KMS-11 (cell line): ENCODE data around the gene RNF220.

Source experiments
- H2AFZ ChIP-seq: fragments of 200-600 bp; sonication (generic); 2 replicates; pipeline ENCODE4 v1.6.1; 2016; ENCODE audit warnings: antibody characterized with exemption, mixed run types, low read depth
- H3K27ac ChIP-seq: fragments of 200-600 bp; sonication (generic); 2 replicates; pipeline ENCODE4 v1.6.1; 2016; ENCODE audit warnings: mild to moderate bottlenecking, mixed run types
- H3K27me3 ChIP-seq: fragments of 200-600 bp; sonication (generic); 2 replicates; pipeline ENCODE4 v1.6.1; 2017; ENCODE audit warnings: mild to moderate bottlenecking, low read depth, mixed run types, moderate library complexity; ENCODE audit not compliant: insufficient read depth
- H3K36me3 ChIP-seq: fragments of 200-600 bp; sonication (generic); 2 replicates; pipeline ENCODE4 v1.6.1; 2017; ENCODE audit warnings: mild to moderate bottlenecking, mixed run types; ENCODE audit not compliant: insufficient read depth
- H3K4me1 ChIP-seq: fragments of 200-600 bp; sonication (generic); 2 replicates; pipeline ENCODE4 v1.6.1; 2016; ENCODE audit warnings: mild to moderate bottlenecking, low read depth, mixed run types; ENCODE audit not compliant: poor library complexity, severe bottlenecking
- H3K4me2 ChIP-seq: fragments of 200-600 bp; sonication (generic); 2 replicates; pipeline ENCODE4 v1.7.0; 2016; ENCODE audit warnings: mild to moderate bottlenecking, mixed run types
- H3K4me3 ChIP-seq: fragments of 200-600 bp; sonication (generic); IDR thresholded peaks from 2 replicates; pipeline ENCODE4 v1.6.1; 2017; ENCODE audit warnings: low read depth, low read length, mixed read lengths; ENCODE audit not compliant: insufficient read depth
- H3K79me2 ChIP-seq: fragments of 200-600 bp; sonication (generic); 2 replicates; pipeline ENCODE4 v1.6.1; 2016; ENCODE audit warnings: low read depth, mixed run types; ENCODE audit not compliant: insufficient read depth
- H3K9ac ChIP-seq: fragments of 200-600 bp; sonication (generic); 2 replicates; pipeline ENCODE4 v1.6.1; 2016; ENCODE audit warnings: mild to moderate bottlenecking, mixed run types
- H4K20me1 ChIP-seq: fragments of 200-600 bp; sonication (generic); 2 replicates; pipeline ENCODE4 v1.6.1; 2016; ENCODE audit warnings: mild to moderate bottlenecking, mixed run types; ENCODE audit not compliant: insufficient read depth
- TF ChIP-seq, protein P1 (sequence below): fragments of 200-600 bp; sonication (generic); conservative IDR thresholded peaks from 2 replicates; pipeline ENCODE4 v1.6.1; 2017; ENCODE audit warnings: low read depth, mild to moderate bottlenecking, antibody characterized with exemption, low read length, moderate library complexity, mixed read lengths

RNF220 gene

DNA sequence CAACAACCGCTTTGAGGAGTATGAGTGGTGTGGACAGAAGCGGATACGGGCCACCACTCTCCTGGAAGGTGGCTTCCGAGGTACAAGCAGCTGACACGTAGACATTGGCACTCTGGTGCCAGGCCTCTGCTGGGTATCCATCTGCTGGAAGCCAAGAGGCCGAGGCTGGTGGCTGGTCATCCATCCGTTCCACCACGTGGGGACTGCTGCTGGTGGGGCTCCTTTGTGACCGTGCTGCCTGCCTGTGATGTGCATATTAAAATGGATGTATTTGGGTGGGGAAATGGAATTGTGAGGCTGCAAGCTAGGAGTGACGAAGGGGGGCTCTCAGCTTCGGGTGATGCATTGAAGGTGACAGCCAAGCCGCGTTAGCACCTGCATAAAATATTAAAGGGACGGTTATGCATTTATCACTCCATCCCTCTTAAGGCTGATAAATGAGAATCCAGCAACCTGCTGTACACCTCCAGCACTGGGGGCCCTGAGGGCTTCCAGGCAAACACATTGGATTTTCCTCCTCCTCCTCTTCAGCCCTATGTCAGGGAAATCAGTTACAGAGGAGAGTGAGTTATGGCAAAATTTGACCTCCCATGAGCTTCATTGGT is 231.1 kb downstream of the RNF220 start:
- no peaks in the 10 kb centered on the region; the same call in 1 of the 2 replicates for H3K79me2 ChIP-seq
- no peak overlapping the region for H2AFZ ChIP-seq
- no peak overlapping the region for H3K27ac ChIP-seq
- peaks cover 8% of the 10 kb centered on the region for H3K4me1 ChIP-seq
- no peaks in the 10 kb centered on the region for H4K20me1 ChIP-seq
- TF ChIP-seq, protein P1, sequence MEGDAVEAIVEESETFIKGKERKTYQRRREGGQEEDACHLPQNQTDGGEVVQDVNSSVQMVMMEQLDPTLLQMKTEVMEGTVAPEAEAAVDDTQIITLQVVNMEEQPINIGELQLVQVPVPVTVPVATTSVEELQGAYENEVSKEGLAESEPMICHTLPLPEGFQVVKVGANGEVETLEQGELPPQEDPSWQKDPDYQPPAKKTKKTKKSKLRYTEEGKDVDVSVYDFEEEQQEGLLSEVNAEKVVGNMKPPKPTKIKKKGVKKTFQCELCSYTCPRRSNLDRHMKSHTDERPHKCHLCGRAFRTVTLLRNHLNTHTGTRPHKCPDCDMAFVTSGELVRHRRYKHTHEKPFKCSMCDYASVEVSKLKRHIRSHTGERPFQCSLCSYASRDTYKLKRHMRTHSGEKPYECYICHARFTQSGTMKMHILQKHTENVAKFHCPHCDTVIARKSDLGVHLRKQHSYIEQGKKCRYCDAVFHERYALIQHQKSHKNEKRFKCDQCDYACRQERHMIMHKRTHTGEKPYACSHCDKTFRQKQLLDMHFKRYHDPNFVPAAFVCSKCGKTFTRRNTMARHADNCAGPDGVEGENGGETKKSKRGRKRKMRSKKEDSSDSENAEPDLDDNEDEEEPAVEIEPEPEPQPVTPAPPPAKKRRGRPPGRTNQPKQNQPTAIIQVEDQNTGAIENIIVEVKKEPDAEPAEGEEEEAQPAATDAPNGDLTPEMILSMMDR, result no peak
- no peak overlapping the region for H3K9ac ChIP-seq
- no peaks in the 10 kb centered on the region for H3K27me3 ChIP-seq
- H3K4me3 ChIP-seq, result no peak overlapping the region
- H3K36me3 ChIP-seq, result no peaks in the 10 kb centered on the region
- no peak overlapping the region for H3K4me2 ChIP-seq

DNA sequence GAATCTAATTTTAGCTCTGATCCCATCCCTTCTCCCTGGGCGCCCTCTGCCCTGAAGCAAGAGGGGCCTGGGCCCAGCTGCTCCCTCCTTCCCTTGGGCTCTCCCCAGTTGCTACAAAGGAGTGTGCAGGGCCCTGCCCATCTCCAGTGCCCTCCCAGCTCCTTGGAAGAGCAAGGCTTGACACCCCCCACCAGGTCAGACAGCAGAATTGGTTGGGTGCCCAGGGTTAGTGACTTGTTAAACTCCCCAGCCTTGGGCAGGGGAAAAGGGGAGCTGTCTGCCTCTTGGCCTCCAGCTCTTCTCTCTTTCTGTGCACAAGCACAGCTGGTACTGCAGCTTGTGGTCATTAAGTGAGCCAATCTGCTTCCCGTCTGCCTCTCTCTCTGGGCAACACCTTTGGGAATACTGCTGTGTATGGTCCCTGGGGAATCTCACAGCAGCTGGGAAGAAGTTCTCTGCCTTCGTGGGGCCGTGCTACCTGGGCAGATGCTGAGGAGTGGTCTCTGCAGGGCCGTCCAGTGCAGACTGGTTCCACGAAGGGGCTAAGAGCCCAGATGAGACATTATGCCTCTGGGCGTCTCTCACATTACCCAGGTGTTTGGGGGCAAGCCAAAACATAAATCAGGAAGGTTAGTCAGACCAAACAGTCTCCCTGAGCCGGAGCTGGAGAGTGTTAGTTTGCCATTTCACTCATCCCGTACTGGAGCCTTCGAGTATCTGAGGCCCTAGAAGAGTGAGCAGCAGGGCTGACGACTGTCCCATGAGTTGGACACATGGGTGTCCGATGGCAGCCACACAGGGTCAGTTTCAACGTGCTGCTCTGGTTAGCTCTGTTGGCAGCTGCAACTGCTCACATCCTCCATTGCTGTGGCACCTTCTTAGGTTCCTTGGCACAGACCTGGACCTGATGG is 231.9 kb downstream of the RNF220 start:
- no peak overlapping the region for H3K4me2 ChIP-seq
- no peak overlapping the region for H3K27ac ChIP-seq
- H4K20me1 ChIP-seq, result no peaks in the 10 kb centered on the region
- peaks cover 6% of the 10 kb centered on the region for H3K4me1 ChIP-seq
- TF ChIP-seq, protein P1, result no peak
- no peak overlapping the region for H3K4me3 ChIP-seq
- no peaks in the 10 kb centered on the region for H3K36me3 ChIP-seq
- no peak overlapping the region for H2AFZ ChIP-seq
- no peaks in the 10 kb centered on the region; the same call in 1 of the 2 replicates for H3K79me2 ChIP-seq
- no peak overlapping the region for H3K9ac ChIP-seq
- H3K27me3 ChIP-seq, result no peaks in the 10 kb centered on the region

DNA sequence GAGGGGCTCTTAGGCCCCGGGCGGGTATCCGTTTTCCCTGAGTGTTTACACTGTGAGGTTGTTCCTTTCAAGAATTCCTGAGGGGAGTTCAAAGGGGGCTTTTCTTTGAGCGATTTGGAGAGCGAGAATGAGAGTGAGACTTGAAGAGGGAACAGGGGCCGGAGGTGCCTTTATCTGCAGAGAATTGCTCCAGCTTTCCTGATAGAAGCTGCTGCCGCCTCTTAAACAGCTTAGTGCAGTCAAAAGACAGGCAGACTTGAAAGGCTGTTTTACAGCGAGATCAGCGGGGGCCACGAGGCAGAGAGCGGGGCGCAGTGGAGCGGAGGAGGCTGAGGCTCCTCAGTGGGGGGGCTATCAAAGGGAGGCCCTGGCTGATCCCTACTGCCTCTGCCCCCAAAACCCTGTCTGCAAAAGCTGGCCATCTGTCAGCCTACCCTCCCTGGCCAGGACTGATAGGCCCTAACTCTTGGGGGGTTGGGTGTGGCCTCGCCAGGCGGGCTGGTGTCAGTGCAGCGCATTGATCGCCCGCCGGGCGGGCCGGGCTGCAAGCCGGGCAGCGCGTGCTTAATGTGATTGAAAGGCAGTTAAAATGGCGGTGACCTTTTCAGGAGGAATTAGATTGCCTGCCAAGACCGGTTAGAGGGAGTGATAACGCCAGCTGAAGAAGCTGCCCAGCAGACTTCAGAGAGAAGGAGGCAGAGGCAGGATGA is 232.8 kb downstream of the RNF220 start:
- no peaks in the 10 kb centered on the region for H3K36me3 ChIP-seq
- no peaks in the 10 kb centered on the region for H3K27me3 ChIP-seq
- H3K27ac ChIP-seq, result no peak overlapping the region
- H3K4me3 ChIP-seq, result no peak overlapping the region
- H3K4me1 ChIP-seq, result peaks cover 4% of the 10 kb centered on the region
- no peak overlapping the region for H2AFZ ChIP-seq
- TF ChIP-seq, protein P1, result no peak
- no peaks in the 10 kb centered on the region; the same call in 1 of the 2 replicates for H3K79me2 ChIP-seq
- H3K9ac ChIP-seq, result no peak overlapping the region
- H4K20me1 ChIP-seq, result no peaks in the 10 kb centered on the region
- no peak overlapping the region for H3K4me2 ChIP-seq

DNA sequence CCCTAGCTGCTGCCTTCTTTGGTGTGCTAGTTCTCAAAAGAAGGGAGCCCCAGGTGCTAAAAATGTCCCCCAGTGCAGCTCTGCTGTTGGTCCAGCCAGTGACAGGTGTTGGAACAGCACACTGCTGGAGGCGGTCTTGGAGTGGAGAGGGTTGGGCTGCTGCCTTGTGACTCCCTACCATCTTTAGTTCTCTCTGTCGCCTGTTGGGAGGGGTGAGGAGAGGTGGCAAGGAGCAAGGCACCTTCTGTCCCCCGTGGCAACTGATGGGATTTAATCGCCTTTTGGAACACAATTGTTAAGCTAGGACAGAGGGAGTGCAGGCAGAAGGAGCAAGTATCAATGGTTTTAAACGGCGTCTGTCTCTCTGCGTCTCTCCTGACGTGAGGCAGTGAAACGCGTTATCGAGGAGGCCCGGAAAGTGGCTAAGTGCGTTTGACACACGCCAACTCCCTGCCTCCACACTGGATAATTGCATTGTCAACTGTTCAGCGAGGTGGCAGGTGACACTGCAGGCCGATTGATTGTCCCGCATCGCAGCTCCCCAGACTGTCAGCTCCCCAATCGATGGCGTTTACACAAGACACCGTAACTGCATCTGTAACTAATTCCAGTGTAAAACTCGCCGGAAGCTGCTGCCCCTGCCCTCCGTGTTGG is 235.3 kb downstream of the RNF220 start:
- no peaks in the 10 kb centered on the region for H3K79me2 ChIP-seq
- H3K27ac ChIP-seq, result no peak overlapping the region
- H3K4me1 ChIP-seq, result no peaks in the 10 kb centered on the region
- no peak overlapping the region for H3K9ac ChIP-seq
- no peak overlapping the region for H3K4me2 ChIP-seq
- TF ChIP-seq, protein P1, result no peak
- H4K20me1 ChIP-seq, result no peaks in the 10 kb centered on the region
- no peaks in the 10 kb centered on the region for H3K36me3 ChIP-seq
- H2AFZ ChIP-seq, result no peak overlapping the region
- no peaks in the 10 kb centered on the region for H3K27me3 ChIP-seq
- H3K4me3 ChIP-seq, result no peak overlapping the region
